Body of pancreas (tissue), 4 donors: ENCODE results near the gene CHRNA10. TPM values are rescaled to one million over a fixed set of nuclear protein-coding genes. Genes with fewer than 3 reads are reported as not detected.

Experiments used
- ATAC-seq: fragments of 150-250 bp; one replicate; pipeline ENCODE4 v1.9.1; 2016
- DNase-seq, 4 donors: peaks; one replicate each; pipeline ENCODE4 v3.0.0-alpha.2; 2019
- H3K27ac ChIP-seq, 4 donors: fragments of 200-600 bp; sonication (generic); 1 replicate in 3 of 4; 2 replicates in 1 of 4; pipeline versions ENCODE4 v1.5.1 to v1.6.1; 2016 to 2019; ENCODE audit warnings: mild to moderate bottlenecking in 1 of 4, mixed read lengths in 1 of 4, moderate library complexity in 1 of 4
- H3K27me3 ChIP-seq, 2 donors: fragments of 200-600 bp; sonication (generic); one replicate each; pipeline ENCODE4 v1.6.0; 2016; ENCODE audit warnings: mild to moderate bottlenecking in 1 of 2
- H3K36me3 ChIP-seq, 2 donors: fragments of 200-600 bp; sonication (generic); replicated peaks in 1 of 2; 2 replicates each; pipeline ENCODE4 v1.5.1; 2016; ENCODE audit warnings: low read depth in 2 of 2; ENCODE audit not compliant: insufficient read depth in 1 of 2
- H3K4me1 ChIP-seq: fragments of 200-600 bp; sonication (generic); one replicate; pipeline ENCODE4 v1.6.0; 2016
- H3K4me3 ChIP-seq, 2 donors: fragments of 200-600 bp; sonication (generic); 1 replicate in 1 of 2; 2 replicates in 1 of 2; pipeline ENCODE4 v1.5.1; 2016 to 2019
- H3K9me3 ChIP-seq, 3 donors: fragments of 200-600 bp; sonication (generic); 1 replicate in 2 of 3; 2 replicates in 1 of 3; pipeline ENCODE4 v1.5.1; 2016
- POLR2A ChIP-seq, 3 donors: fragments of 450-650 bp; IDR thresholded peaks; one replicate each; pipeline ENCODE4 v1.6.1; 2016; ENCODE audit warnings: antibody characterized with exemption in 3 of 3, mild to moderate bottlenecking in 2 of 3
- WGBS, 2 donors: methylation state at CpG; one replicate each; pipeline ENCODE4 v1.1.5; 2017; 5-methylcytosine and 5-hydroxymethylcytosine counted together
- intact Hi-C: fragments of 100-400 bp; cut with DNase I; formaldehyde crosslinking; loops from one replicate; pipeline ENCODE4 v1.15.1; 2023
- total RNA-seq, 2 donors: library from RNA; depleted of rRNA; stranded (reverse); fragments of >200 nt; gene quantifications; one replicate each; pipeline ENCODE4 v1.1.0, GENCODE V29; 2016
- TF ChIP-seq, protein P1 (sequence below), 7 experiments: fragments of 450-650 bp in 4 of 7; fragments of 200-600 bp in 3 of 7; sonication (generic) in 3 of 7; IDR thresholded peaks; one replicate each; pipeline ENCODE4 v1.5.1; 2016 to 2019; ENCODE audit warnings: antibody characterized with exemption in 7 of 7

The CHRNA10 gene
- total RNA-seq, 2 donors from 2014 or later: 2.3 to 3.0 TPM

DNA sequence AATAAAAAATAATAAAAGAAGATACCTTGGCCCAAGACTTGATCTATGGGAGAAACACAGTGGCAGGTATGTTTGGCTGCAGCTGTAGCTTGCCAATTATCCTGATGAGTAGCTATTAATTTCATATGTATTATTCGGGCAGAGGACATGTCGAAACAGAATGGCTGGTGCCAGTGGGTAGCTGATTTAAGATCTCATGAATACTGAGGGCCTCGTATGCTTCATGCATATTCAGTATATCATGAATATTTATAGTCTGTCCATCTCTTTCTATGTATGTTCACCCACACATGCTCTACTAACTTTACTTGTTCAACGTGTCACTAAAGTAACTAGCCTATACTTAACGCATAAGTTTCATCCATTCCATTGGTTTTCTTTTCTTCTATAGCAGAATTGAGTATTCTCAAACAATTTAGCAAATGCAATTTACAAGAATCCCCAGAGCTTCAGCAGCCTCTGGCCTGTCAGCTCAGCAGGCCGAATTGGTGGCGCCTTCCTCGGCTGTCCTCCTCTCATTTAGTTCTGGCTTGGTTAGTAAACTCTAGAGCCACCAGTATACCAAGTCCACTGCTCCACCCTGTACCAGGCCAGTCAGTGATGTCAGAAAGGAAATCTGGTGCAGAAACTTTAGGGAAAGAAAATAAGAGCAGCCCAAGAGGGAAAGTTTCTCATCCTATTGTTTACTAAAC is 47.3 kb downstream of the CHRNA10 start:
- H3K9me3 ChIP-seq: no peaks in the 10 kb centered on the region
- intact Hi-C loops: no loop called here
- H3K27me3 ChIP-seq: no peaks in the 10 kb centered on the region
- no peak overlapping the region for H3K4me3 ChIP-seq
- no peaks in the 10 kb centered on the region for H3K36me3 ChIP-seq
- H3K4me1 ChIP-seq: no peaks in the 10 kb centered on the region
- ATAC-seq (no peak), DNase-seq (no peak)
- no peak overlapping the region for H3K27ac ChIP-seq
- 57 to 61% methylated on average over 8 of the region's 8 CpGs for WGBS, 2 donors
- no peak for TF ChIP-seq POLR2A (IDR thresholded peaks at IDR 0.05)
- TF ChIP-seq, protein P1, sequence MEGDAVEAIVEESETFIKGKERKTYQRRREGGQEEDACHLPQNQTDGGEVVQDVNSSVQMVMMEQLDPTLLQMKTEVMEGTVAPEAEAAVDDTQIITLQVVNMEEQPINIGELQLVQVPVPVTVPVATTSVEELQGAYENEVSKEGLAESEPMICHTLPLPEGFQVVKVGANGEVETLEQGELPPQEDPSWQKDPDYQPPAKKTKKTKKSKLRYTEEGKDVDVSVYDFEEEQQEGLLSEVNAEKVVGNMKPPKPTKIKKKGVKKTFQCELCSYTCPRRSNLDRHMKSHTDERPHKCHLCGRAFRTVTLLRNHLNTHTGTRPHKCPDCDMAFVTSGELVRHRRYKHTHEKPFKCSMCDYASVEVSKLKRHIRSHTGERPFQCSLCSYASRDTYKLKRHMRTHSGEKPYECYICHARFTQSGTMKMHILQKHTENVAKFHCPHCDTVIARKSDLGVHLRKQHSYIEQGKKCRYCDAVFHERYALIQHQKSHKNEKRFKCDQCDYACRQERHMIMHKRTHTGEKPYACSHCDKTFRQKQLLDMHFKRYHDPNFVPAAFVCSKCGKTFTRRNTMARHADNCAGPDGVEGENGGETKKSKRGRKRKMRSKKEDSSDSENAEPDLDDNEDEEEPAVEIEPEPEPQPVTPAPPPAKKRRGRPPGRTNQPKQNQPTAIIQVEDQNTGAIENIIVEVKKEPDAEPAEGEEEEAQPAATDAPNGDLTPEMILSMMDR (IDR thresholded peaks at IDR 0.05): no peak

DNA sequence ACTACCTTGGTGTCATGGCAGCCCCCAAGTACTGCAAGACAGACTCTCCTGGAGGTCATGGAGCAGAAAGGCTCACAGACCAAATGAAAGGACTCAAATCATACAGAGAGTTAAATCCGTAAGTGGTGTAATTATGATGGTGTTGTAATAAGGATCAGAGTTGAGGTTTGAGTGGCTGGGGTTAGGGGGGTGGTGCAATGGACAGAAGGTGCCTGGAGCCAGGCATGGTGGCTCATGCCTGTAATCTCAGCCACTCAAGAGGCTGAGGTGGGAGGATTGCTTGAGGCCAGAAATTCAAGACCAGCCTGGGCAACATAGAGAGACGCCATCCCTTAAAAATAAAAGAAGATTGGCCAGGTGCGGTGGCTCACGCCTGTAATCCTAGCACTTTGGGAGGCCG is 48.1 kb downstream of the CHRNA10 start:
- no peak for ATAC-seq
- intact Hi-C loops: no loop called here
- H3K9me3 ChIP-seq: no peaks in the 10 kb centered on the region

DNA sequence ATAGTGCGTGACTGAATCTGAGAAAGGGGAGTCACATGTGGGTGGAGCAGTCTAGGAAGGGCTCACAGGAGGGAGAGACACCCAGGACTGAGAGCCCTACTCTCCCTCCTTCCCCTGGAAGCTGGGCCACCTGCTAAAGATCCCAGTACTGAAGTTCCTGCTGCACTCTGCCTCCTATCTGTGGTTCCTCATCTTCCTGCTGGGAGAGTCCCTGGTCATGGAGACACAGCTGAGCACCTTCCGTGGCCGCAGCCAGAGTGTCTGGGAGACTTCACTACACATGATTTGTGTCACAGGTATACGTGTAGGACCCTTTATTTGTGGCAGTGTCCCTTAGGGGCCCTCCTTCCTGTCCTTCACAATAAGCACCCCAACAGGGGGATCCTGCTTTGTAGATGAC is 48.7 kb downstream of the CHRNA10 start:
- Histone ChIP-seq H3K4me1 (no peaks in the 10 kb centered on the region), H3K9me3 (no peaks in the 10 kb centered on the region), H3K27ac (no peak overlapping the region), H3K27me3 (no peaks in the 10 kb centered on the region), H3K4me3 (no peak overlapping the region), H3K36me3 (no peaks in the 10 kb centered on the region)
- ATAC-seq (no peak), DNase-seq (no peak)
- TF ChIP-seq, protein P1 (IDR thresholded peaks at IDR 0.05): no peak
- intact Hi-C loops: no loop called here
- 62 to 72% methylated on average over 4 of the region's 4 CpGs for WGBS, 2 donors

More for the DNA sequence above, 48.1 kb downstream of the CHRNA10 start:
- Histone ChIP-seq H3K27ac (no peak overlapping the region), H3K4me1 (no peaks in the 10 kb centered on the region), H3K4me3 (no peak overlapping the region), H3K36me3 (no peaks in the 10 kb centered on the region), H3K27me3 (no peaks in the 10 kb centered on the region)
- TF ChIP-seq, protein P1 (IDR thresholded peaks at IDR 0.05): no peak
- TF ChIP-seq POLR2A (IDR thresholded peaks at IDR 0.05): no peak
- WGBS, 2 donors: 89 to 90% methylated on average over 5 of the region's 5 CpGs
- no peak for DNase-seq

DNA sequence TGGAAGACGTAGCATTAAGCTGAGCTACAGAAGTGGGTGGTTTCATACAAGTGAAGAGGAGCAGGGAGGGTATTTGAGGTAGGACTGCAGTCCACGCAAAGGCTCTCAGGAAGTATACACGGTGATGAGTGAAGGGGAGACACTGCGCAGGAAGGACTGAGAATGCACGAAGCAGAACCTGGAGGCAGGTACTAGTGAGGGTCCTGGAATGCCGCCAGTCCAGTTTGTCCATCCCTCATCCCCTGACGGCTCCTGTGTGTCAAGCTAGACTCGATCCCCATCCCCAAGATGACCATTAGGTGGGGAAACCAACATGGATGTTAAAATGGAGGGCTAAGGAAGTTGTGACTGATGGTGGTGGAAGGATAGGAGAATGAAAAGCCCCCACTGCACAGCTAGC is 53.2 kb downstream of the CHRNA10 start:
- no peaks in the 10 kb centered on the region for H3K27me3 ChIP-seq
- DNase-seq: no peak
- H3K36me3 ChIP-seq: no peaks in the 10 kb centered on the region
- no peaks in the 10 kb centered on the region for H3K4me1 ChIP-seq
- intact Hi-C loops: no loop called here
- H3K4me3 ChIP-seq: no peak overlapping the region
- no peaks in the 10 kb centered on the region for H3K9me3 ChIP-seq
- TF ChIP-seq POLR2A (IDR thresholded peaks at IDR 0.05): no peak
- TF ChIP-seq, protein P1 (IDR thresholded peaks at IDR 0.05): no peak
- WGBS, 2 donors: 65 to 71% methylated on average over 8 of the region's 8 CpGs
- H3K27ac ChIP-seq: no peak overlapping the region
- no peak for ATAC-seq
